ENCODE data around the gene PDE3B. TPM values are rescaled to one million over a fixed set of nuclear protein-coding genes. Genes with fewer than 3 reads are reported as not detected.

PDE3B gene
- total RNA-seq, 1 experiment from 2014 or later: 6.7 TPM

DNA sequence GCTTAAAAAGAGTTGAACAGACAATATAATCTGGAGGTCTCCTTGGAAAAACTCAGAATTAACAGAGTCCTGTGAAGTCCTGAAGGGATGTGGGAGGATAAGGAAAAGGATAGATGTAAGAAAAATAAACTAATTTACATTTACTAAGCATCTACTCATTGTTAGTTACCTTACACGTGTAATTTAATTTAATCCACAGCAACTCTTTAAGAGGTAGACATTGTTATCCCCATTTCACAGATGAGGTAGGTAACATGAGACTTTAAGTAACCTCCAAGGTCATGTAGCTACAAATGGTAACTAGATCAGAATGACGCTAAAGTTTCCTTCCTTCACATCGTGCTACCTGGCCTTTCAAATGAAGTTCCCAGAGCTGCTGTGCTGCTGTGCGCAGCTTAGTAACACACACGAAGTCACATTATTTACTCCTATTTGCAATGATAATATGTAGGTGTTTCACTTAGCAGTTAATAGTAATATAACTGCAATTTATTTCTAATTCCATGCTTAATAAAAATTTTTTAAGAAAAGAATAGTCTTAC, 5.7 kb upstream of the PDE3B start:
- H3K4me3 ChIP-seq (replicated peaks in 1 of 2; ENCODE audit: low read depth in 1 of 2, low read length in 2 of 2): no peak overlapping the region
- no peak overlapping the region for H2AFZ ChIP-seq (ENCODE audit: low read depth, low read length, poor library complexity, severe bottlenecking)
- H3K9me3 ChIP-seq (ENCODE audit: control insufficient read depth in 1 of 2, insufficient read depth in 1 of 2, low read depth in 1 of 2, low read length in 2 of 2): no peaks in the 10 kb centered on the region
- H3K36me3 ChIP-seq (ENCODE audit: control insufficient read depth in 1 of 2, insufficient read depth in 2 of 2, low read length in 2 of 2): no peaks in the 10 kb centered on the region
- no TSS peak for BruUV-seq (replicated peaks)
- peaks cover 0 to 6% of the 10 kb centered on the region in 2 experiments; a peak in 3 of 4 replicates for H3K4me1 ChIP-seq (ENCODE audit: control insufficient read depth in 1 of 2, insufficient read depth in 2 of 2, low read length in 2 of 2)
- H4K20me1 ChIP-seq (ENCODE audit: insufficient read depth): no peaks in the 10 kb centered on the region
- H3K27me3 ChIP-seq (ENCODE audit: insufficient read depth, low read length): no peaks in the 10 kb centered on the region
- no peak overlapping the region for H3K4me2 ChIP-seq (ENCODE audit: low read length)
- ChIA-PET POLR2A (no interaction called here), RAD21 (ENCODE audit: low non-redundant PET in 1 of 2, low total read pairs in 2 of 2, uncharacterized antibody in 2 of 2, unreplicated experiment in 2 of 2) (no interaction called here), CTCF (no interaction called here)
- TF ChIP-seq EGR1 (IDR thresholded peaks at IDR 0.05; ENCODE audit: low read depth): no peak
- H3K27ac ChIP-seq (ENCODE audit: low read depth, low read length): no peak overlapping the region
- no peak overlapping the region for H3K9ac ChIP-seq (ENCODE audit: low read length)
- ATAC-seq: no peak
- H3K79me2 ChIP-seq (ENCODE audit: insufficient read depth, low read length): no peaks in the 10 kb centered on the region
- no peak for DNase-seq (ENCODE audit: low read depth, low spot score)
- intact Hi-C loops (cut with micrococcal nuclease): no loop called here
- H3K9me2 ChIP-seq (ENCODE audit: insufficient read depth): no peaks in the 10 kb centered on the region

DNA sequence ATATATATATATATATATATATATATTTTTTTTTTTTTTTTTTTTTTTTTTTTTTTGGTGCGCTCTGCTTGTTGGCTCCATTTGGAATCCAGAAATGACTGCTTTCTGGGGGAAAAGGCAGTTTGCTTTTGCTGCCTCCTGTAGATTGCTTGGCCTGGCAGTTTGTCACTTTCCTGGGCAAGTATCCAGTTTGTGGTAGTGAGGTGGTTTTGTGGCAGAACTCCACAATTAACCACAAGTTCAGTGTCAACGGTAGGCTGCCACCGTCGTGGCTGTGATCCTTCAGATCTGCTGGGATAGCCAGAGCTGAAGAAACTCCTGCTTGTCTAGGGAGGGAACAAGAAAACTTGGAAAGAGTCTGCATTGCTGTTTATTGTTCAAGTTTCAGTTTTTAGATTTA, 5.0 kb upstream of the PDE3B start:
- H3K9ac ChIP-seq (ENCODE audit: low read length): no peak overlapping the region
- POLR2A ChIA-PET: no interaction called here
- ATAC-seq: no peak
- no peak overlapping the region for H2AFZ ChIP-seq (ENCODE audit: low read depth, low read length, poor library complexity, severe bottlenecking)
- H3K4me3 ChIP-seq (replicated peaks in 1 of 2; ENCODE audit: low read depth in 1 of 2, low read length in 2 of 2): no peak overlapping the region
- no peaks in the 10 kb centered on the region for H3K9me3 ChIP-seq (ENCODE audit: control insufficient read depth in 1 of 2, insufficient read depth in 1 of 2, low read depth in 1 of 2, low read length in 2 of 2)
- H3K4me2 ChIP-seq (ENCODE audit: low read length): no peak overlapping the region
- no peaks in the 10 kb centered on the region for H3K79me2 ChIP-seq (ENCODE audit: insufficient read depth, low read length)
- TF ChIP-seq, protein P1, sequence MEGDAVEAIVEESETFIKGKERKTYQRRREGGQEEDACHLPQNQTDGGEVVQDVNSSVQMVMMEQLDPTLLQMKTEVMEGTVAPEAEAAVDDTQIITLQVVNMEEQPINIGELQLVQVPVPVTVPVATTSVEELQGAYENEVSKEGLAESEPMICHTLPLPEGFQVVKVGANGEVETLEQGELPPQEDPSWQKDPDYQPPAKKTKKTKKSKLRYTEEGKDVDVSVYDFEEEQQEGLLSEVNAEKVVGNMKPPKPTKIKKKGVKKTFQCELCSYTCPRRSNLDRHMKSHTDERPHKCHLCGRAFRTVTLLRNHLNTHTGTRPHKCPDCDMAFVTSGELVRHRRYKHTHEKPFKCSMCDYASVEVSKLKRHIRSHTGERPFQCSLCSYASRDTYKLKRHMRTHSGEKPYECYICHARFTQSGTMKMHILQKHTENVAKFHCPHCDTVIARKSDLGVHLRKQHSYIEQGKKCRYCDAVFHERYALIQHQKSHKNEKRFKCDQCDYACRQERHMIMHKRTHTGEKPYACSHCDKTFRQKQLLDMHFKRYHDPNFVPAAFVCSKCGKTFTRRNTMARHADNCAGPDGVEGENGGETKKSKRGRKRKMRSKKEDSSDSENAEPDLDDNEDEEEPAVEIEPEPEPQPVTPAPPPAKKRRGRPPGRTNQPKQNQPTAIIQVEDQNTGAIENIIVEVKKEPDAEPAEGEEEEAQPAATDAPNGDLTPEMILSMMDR (IDR thresholded peaks at IDR 0.05 in 2 of 3, conservative IDR thresholded peaks at IDR 0.05 in 1 of 3; ENCODE audit: borderline replicate concordance in 1 of 3, insufficient read depth in 1 of 3, low read depth in 2 of 3, low read length in 2 of 3): no peak
- no peak for TF ChIP-seq RAD21 (IDR thresholded peaks at IDR 0.05; ENCODE audit: low read depth)
- no peak for TF ChIP-seq ZFX (IDR thresholded peaks at IDR 0.05)
- no peak for TF ChIP-seq ZNF274 (IDR thresholded peaks at IDR 0.05; ENCODE audit: low read depth, low read length)
- no peak for TF ChIP-seq YY1 (IDR thresholded peaks at IDR 0.05; ENCODE audit: extremely low read depth, insufficient replicate concordance, low read depth, low read length)
- TF ChIP-seq, protein P2, sequence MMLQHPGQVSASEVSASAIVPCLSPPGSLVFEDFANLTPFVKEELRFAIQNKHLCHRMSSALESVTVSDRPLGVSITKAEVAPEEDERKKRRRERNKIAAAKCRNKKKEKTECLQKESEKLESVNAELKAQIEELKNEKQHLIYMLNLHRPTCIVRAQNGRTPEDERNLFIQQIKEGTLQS (IDR thresholded peaks at IDR 0.05): no peak
- no peak for TF ChIP-seq EZH2phosphoT487 (IDR thresholded peaks at IDR 0.05; ENCODE audit: borderline replicate concordance)
- RAD21 ChIA-PET (ENCODE audit: low non-redundant PET in 1 of 2, low total read pairs in 2 of 2, uncharacterized antibody in 2 of 2, unreplicated experiment in 2 of 2): no interaction called here
- H4K20me1 ChIP-seq (ENCODE audit: insufficient read depth): no peaks in the 10 kb centered on the region
- no TSS peak for BruUV-seq (replicated peaks)
- H3K27ac ChIP-seq (ENCODE audit: low read depth, low read length): no peak overlapping the region
- no peak for DNase-seq (ENCODE audit: low read depth, low spot score)
- H3K27me3 ChIP-seq (ENCODE audit: insufficient read depth, low read length): no peaks in the 10 kb centered on the region
- peaks cover 0 to 11% of the 10 kb centered on the region in 2 experiments; a peak in 3 of 4 replicates for H3K4me1 ChIP-seq (ENCODE audit: control insufficient read depth in 1 of 2, insufficient read depth in 2 of 2, low read length in 2 of 2)
- CTCF ChIA-PET: no interaction called here
- H3K36me3 ChIP-seq (ENCODE audit: control insufficient read depth in 1 of 2, insufficient read depth in 2 of 2, low read length in 2 of 2): no peaks in the 10 kb centered on the region
- H3K9me2 ChIP-seq (ENCODE audit: insufficient read depth): no peaks in the 10 kb centered on the region
- intact Hi-C loops (cut with micrococcal nuclease): no loop called here
